Stimulated activated CD4-positive, alpha-beta T cell treated with anti-CD3 and anti-CD28 coated beads, Interleukin-1b, Interleukin-23, amount 100 ng/mL, for 1 hour (primary cell): ENCODE measurements around the gene DAB2IP.

Source experiments
- DNase-seq, 2 donors: peaks; one replicate each; pipeline ENCODE4 v3.0.0-alpha.2; 2020; ENCODE audit warnings: low read depth in 2 of 2

DAB2IP gene

GRCh38 chr9:121744687-121745395 lies 93.4 kb downstream of the DAB2IP start:
- no peak for DNase-seq

- no peak for DNase-seq
These were observed 93.9 kb downstream of the DAB2IP start for GRCh38 chr9:121745396-121745695.

- DNase-seq, result no peak
These were observed 95.0 kb downstream of the DAB2IP start for GRCh38 chr9:121746411-121746810.

GRCh38 chr9:121746866-121747265 lies 95.4 kb downstream of the DAB2IP start:
- no peak for DNase-seq

- DNase-seq, result no peak
These were observed 96.6 kb downstream of the DAB2IP start for GRCh38 chr9:121748074-121748473.

GRCh38 chr9:121748727-121749423 lies 97.4 kb downstream of the DAB2IP start:
- DNase-seq, result no peak

GRCh38 chr9:121749614-121750013 lies 98.2 kb downstream of the DAB2IP start:
- no peak for DNase-seq

GRCh38 chr9:121750259-121750714 lies 98.9 kb downstream of the DAB2IP start:
- no peak for DNase-seq

GRCh38 chr9:121750715-121751623 lies 99.5 kb downstream of the DAB2IP start:
- DNase-seq, result no peak

GRCh38 chr9:121751686-121752445 lies 100.4 kb downstream of the DAB2IP start:
- DNase-seq, result no peak

GRCh38 chr9:121752929-121753328 lies 101.5 kb downstream of the DAB2IP start:
- DNase-seq, result no peak

GRCh38 chr9:121753802-121754654 lies 102.6 kb downstream of the DAB2IP start:
- no peak for DNase-seq

GRCh38 chr9:121754655-121755436 lies 103.4 kb downstream of the DAB2IP start:
- DNase-seq, result no peak

GRCh38 chr9:121755581-121755980 lies 104.1 kb downstream of the DAB2IP start:
- no peak for DNase-seq

- DNase-seq, result no peak
These were observed 105.2 kb downstream of the DAB2IP start for GRCh38 chr9:121756474-121757280.

GRCh38 chr9:121757281-121757585 lies 105.8 kb downstream of the DAB2IP start:
- DNase-seq, result no peak

- no peak for DNase-seq
These were observed 107.3 kb downstream of the DAB2IP start for GRCh38 chr9:121758693-121759092.

GRCh38 chr9:121759996-121760395 lies 108.6 kb downstream of the DAB2IP start:
- no peak for DNase-seq

- no peak for DNase-seq
These were observed 109.1 kb downstream of the DAB2IP start for GRCh38 chr9:121760571-121760970.
